ENCODE measurements around the gene BARX2. TPM values are rescaled to one million over a fixed set of nuclear protein-coding genes. Genes with fewer than 3 reads are reported as not detected.

BARX2 gene
- polyA plus RNA-seq, 1 of the 3 experiments (the other 2 are of a cell fraction), result not detected

GRCh38 chr11:129434641-129435498, 59.2 kb downstream of the BARX2 start:
- Histone ChIP-seq H4K20me1 (ENCODE audit: insufficient read depth) (no peaks in the 10 kb centered on the region), H3F3A (replicated peaks; ENCODE audit: insufficient read depth) (no peaks in the 10 kb centered on the region), H3K27ac (ENCODE audit: low read depth in 2 of 2, low read length in 1 of 2) (no peak overlapping the region), H3K9ac (no peak overlapping the region), H3K36me3 (replicated peaks in 1 of 2; ENCODE audit: control insufficient read depth in 1 of 2, insufficient read depth in 2 of 2, low read length in 1 of 2) (no peaks in the 10 kb centered on the region), H2AFZ (ENCODE audit: low read depth) (no peak overlapping the region), H3K9me2 (no peaks in the 10 kb centered on the region), H3K9me3 (no peaks in the 10 kb centered on the region), H3K4me3 (ENCODE audit: low read depth in 2 of 2, low read length in 1 of 2) (no peak overlapping the region), H3K4me2 (no peak overlapping the region), H3K27me3 (ENCODE audit: insufficient read depth) (peaks cover 19% of the 10 kb centered on the region; the same call in 1 of the 2 replicates), H3K79me2 (ENCODE audit: insufficient read depth) (no peaks in the 10 kb centered on the region), H3K4me1 (ENCODE audit: control insufficient read depth in 1 of 2, insufficient read depth in 2 of 2, low read depth in 1 of 2, low read length in 1 of 2) (no peaks in the 10 kb centered on the region; a peak in 1 of 4 replicates)
- DNase-seq, result no peak
- TF ChIP-seq FOSL2 (IDR thresholded peaks at IDR 0.05; ENCODE audit: borderline replicate concordance, low read depth) (no peak), ELF1 (IDR thresholded peaks at IDR 0.05) (no peak), TAF1 (IDR thresholded peaks at IDR 0.05; ENCODE audit: borderline replicate concordance, low read depth, low read length) (no peak), USF2 (IDR thresholded peaks at IDR 0.05; ENCODE audit: borderline replicate concordance, low read depth, low read length) (no peak), MXI1 (IDR thresholded peaks at IDR 0.05; ENCODE audit: low read depth, low read length) (no peak), FOXM1 (IDR thresholded peaks at IDR 0.05; ENCODE audit: low read depth) (no peak)
- CTCF ChIA-PET, result interaction anchor here (1.4 kb wide), 1 partner anchor 10 kb away, joined by 6 read pairs; no protein-coding TSS in a partner anchor
- 28% methylated on average over 4 of the region's 4 CpGs for WGBS (ENCODE audit: low lambda C conversion rate)
- POLR2A ChIA-PET, result no interaction called here

- POLR2A ChIA-PET, result no interaction called here
- 10% methylated on average over 7 of the region's 7 CpGs for WGBS (ENCODE audit: low lambda C conversion rate)
- no peak for DNase-seq
Measured at GRCh38 chr11:129435499-129436245, 60.0 kb downstream of the BARX2 start.

More at GRCh38 chr11:129435499-129436245, 60.0 kb downstream of the BARX2 start:
- H3K79me2 ChIP-seq (ENCODE audit: insufficient read depth), result no peaks in the 10 kb centered on the region
- TF ChIP-seq FOSL2 (IDR thresholded peaks at IDR 0.05; ENCODE audit: borderline replicate concordance, low read depth), result no peak
- no peak for TF ChIP-seq TCF12 (IDR thresholded peaks at IDR 0.05)
- no peak for TF ChIP-seq TEAD4 (IDR thresholded peaks at IDR 0.05; ENCODE audit: borderline replicate concordance, insufficient read depth)
- H3K27ac ChIP-seq (ENCODE audit: low read depth in 2 of 2, low read length in 1 of 2), result no peak overlapping the region
- no peaks in the 10 kb centered on the region; a peak in 1 of 4 replicates for H3K4me1 ChIP-seq (ENCODE audit: control insufficient read depth in 1 of 2, insufficient read depth in 2 of 2, low read depth in 1 of 2, low read length in 1 of 2)
- H4K20me1 ChIP-seq (ENCODE audit: insufficient read depth), result no peaks in the 10 kb centered on the region
- H3K27me3 ChIP-seq (ENCODE audit: insufficient read depth), result peaks cover 19% of the 10 kb centered on the region; the same call in 1 of the 2 replicates
- H3K9me3 ChIP-seq, result no peaks in the 10 kb centered on the region
- no peak overlapping the region for H2AFZ ChIP-seq (ENCODE audit: low read depth)
- H3K4me2 ChIP-seq, result no peak overlapping the region
- no peaks in the 10 kb centered on the region for H3F3A ChIP-seq (replicated peaks; ENCODE audit: insufficient read depth)
- H3K4me3 ChIP-seq (ENCODE audit: low read depth in 2 of 2, low read length in 1 of 2), result no peak overlapping the region
- CTCF ChIA-PET, result interaction anchor here (0.6 to 1.4 kb wide), 2 partner anchors 11 to 104 kb away, joined by 3 to 6 read pairs; no protein-coding TSS in a partner anchor
- no peaks in the 10 kb centered on the region for H3K36me3 ChIP-seq (replicated peaks in 1 of 2; ENCODE audit: control insufficient read depth in 1 of 2, insufficient read depth in 2 of 2, low read length in 1 of 2)
- H3K9me2 ChIP-seq, result no peaks in the 10 kb centered on the region
- H3K9ac ChIP-seq, result no peak overlapping the region
